HCT116 (cell line): ENCODE measurements around the gene HMCN1.

ENCODE experiments used
- CTCF ChIP-seq, 3 experiments: fragments of 200-600 bp in 1 of 3; sonication (generic) in 1 of 3; IDR thresholded peaks in 2 of 3; conservative IDR thresholded peaks in 1 of 3; 2 replicates each; pipeline ENCODE4 v1.5.1; 2012 to 2017; ENCODE audit warnings: low read depth in 2 of 3, low read length in 2 of 3, antibody characterized with exemption in 1 of 3, borderline replicate concordance in 1 of 3, control low read depth in 1 of 3, mild to moderate bottlenecking in 1 of 3, mixed read lengths in 1 of 3, mixed run types in 1 of 3, moderate library complexity in 1 of 3; ENCODE audit not compliant: insufficient read depth in 1 of 3
- EGR1 ChIP-seq: IDR thresholded peaks from 2 replicates; pipeline ENCODE4 v1.6.1; 2012; ENCODE audit warnings: low read depth
- EZH2 ChIP-seq: fragments of 200-600 bp; sonication (generic); IDR thresholded peaks from 2 replicates; pipeline ENCODE4 v1.6.1; 2017; ENCODE audit warnings: antibody characterized with exemption, mixed run types
- EZH2phosphoT487 ChIP-seq: fragments of 200-600 bp; IDR thresholded peaks from 2 replicates; pipeline ENCODE4 v1.6.1; 2018; ENCODE audit warnings: antibody characterized with exemption, borderline replicate concordance
- FOSL1 ChIP-seq: IDR thresholded peaks from 2 replicates; pipeline ENCODE4 v1.6.1; 2012; ENCODE audit warnings: low read depth
- MAX ChIP-seq: IDR thresholded peaks from 2 replicates; pipeline ENCODE4 v1.6.1; 2012
- POLR2A ChIP-seq: IDR thresholded peaks from 2 replicates; pipeline ENCODE4 v1.7.0; 2011; ENCODE audit warnings: borderline replicate concordance; ENCODE audit not compliant: insufficient read depth, insufficient read length; ENCODE audit errors: extremely low read depth
- POLR2AphosphoS5 ChIP-seq: IDR thresholded peaks from 2 replicates; pipeline ENCODE4 v1.6.1; 2011; ENCODE audit warnings: mild to moderate bottlenecking, low read depth, low read length, moderate library complexity
- SP1 ChIP-seq: IDR thresholded peaks from 2 replicates; pipeline ENCODE4 v1.6.1; 2012; ENCODE audit warnings: low read depth
- SRF ChIP-seq: IDR thresholded peaks from 2 replicates; pipeline ENCODE4 v1.6.1; 2012; ENCODE audit warnings: low read depth
- ZBTB33 ChIP-seq: IDR thresholded peaks from 2 replicates; pipeline ENCODE4 v1.6.1; 2011; ENCODE audit warnings: mild to moderate bottlenecking, low read length, moderate library complexity; ENCODE audit not compliant: insufficient replicate concordance; ENCODE audit errors: extremely low read depth

GRCh38 chr1:185719021-185719420 lies 15.2 kb upstream of the HMCN1 start:
- no peak for TF ChIP-seq EGR1
- no peak for TF ChIP-seq SRF
- no peak for TF ChIP-seq EZH2
- peak in 2 of 3 experiments; percentile 40 to 46; a peak in 4 of 6 replicates for TF ChIP-seq CTCF (IDR thresholded peaks at IDR 0.05 in 2 of 3, conservative IDR thresholded peaks at IDR 0.05 in 1 of 3; ENCODE audit: borderline replicate concordance in 1 of 3, insufficient read depth in 1 of 3, low read depth in 2 of 3, low read length in 2 of 3)
- no peak for TF ChIP-seq POLR2AphosphoS5
- TF ChIP-seq SP1, result no peak
- TF ChIP-seq MAX, result no peak
- TF ChIP-seq EZH2phosphoT487, result no peak
- TF ChIP-seq ZBTB33, result no peak
- no peak for TF ChIP-seq POLR2A
- no peak for TF ChIP-seq FOSL1
